GM12873 (cell line): ENCODE data around the gene MARCKS.

ENCODE experiments used
- CTCF ChIP-seq: IDR thresholded peaks from 2 replicates; pipeline ENCODE4 v1.5.1; 2012; ENCODE audit warnings: low read depth, mild to moderate bottlenecking, moderate library complexity, low read length, control low read depth; ENCODE audit not compliant: insufficient read depth; ENCODE audit errors: missing control alignments

The MARCKS gene

GRCh38 chr6:113823916-113824315 is 33.2 kb upstream of the MARCKS start:
- no peak for TF ChIP-seq CTCF

GRCh38 chr6:113824411-113824810 is 32.7 kb upstream of the MARCKS start:
- TF ChIP-seq CTCF, result no peak

- no peak for TF ChIP-seq CTCF
Observed at GRCh38 chr6:113824866-113825265, 32.3 kb upstream of the MARCKS start.

GRCh38 chr6:113825781-113826180 is 31.4 kb upstream of the MARCKS start:
- no peak for TF ChIP-seq CTCF

- TF ChIP-seq CTCF, result no peak
Observed at GRCh38 chr6:113828984-113829695, 28.0 kb upstream of the MARCKS start.

GRCh38 chr6:113829696-113830045 is 27.5 kb upstream of the MARCKS start:
- TF ChIP-seq CTCF, result no peak

- no peak for TF ChIP-seq CTCF
Observed at GRCh38 chr6:113830140-113830539, 27.0 kb upstream of the MARCKS start.
